Suppressor macrophage treated with lipopolysaccharide for 1 hour (primary cell): ENCODE data around the gene HES1.

ENCODE experiments used
- DNase-seq, 3 donors: peaks; one replicate each; pipeline ENCODE4 v3.0.0-alpha.2; 2020 to 2022

HES1 gene

GRCh38 chr3:194174406-194174805 is 38.5 kb downstream of the HES1 start:
- DNase-seq = no peak

GRCh38 chr3:194174980-194175379 is 39.0 kb downstream of the HES1 start:
- DNase-seq = no peak

DNA sequence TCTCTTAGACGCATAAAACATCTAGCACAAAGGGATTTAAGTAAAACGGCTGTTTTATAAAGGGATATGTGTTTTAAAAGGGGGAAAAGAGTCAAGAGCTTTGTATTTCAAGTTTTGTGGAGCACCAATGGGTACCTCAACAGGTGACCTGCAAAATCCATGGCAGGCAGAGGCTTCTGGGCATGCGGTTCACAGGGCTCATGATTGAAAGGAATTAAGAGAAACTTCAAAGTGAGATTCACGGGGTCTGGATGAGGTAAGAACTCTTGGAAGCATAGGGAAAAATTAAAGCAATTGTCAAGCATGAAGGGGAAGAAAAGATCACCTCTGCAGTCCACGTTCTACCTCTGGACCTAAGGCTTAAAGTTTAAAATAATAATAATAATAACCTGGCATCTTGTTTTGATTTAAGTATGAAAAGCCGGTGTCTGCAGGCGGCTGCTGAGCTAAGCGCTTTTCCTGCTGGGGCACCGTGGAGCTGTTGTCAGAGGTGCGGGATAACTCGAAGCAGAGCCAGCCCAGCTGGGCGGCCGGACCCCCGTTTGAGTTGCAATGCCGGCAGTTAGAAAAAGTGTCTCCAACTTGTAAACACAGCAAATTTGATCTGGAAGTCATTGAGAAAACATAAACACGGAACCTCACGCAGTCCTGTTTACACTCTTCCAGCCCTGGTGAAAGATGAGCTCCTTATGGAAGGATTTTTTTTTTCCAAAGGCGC is 40.5 kb downstream of the HES1 start:
- no peak for DNase-seq

DNA sequence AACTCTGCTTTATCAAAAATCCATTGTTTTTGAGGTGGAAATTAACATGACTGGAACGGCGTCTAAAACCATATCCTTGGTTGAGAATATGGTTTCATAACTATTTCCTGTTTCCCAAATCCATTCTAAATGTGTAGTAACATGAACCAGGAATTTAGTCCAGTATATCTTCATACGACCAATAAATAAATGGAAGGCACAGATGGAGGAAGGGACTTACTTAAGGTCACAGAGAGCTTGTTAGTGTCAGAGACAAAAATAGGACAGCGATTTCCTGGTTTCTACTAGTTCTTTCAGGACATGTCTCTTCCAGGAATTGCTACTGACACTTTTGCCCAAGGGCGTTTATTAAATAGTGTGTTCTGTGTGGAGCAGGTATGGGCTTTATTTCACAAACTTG is 41.2 kb downstream of the HES1 start:
- no peak for DNase-seq

GRCh38 chr3:194178128-194178527 is 42.2 kb downstream of the HES1 start:
- no peak for DNase-seq

- DNase-seq = no peak
Measured at GRCh38 chr3:194178669-194179068, 42.7 kb downstream of the HES1 start.

GRCh38 chr3:194180570-194180969 is 44.6 kb downstream of the HES1 start:
- DNase-seq = no peak

GRCh38 chr3:194181612-194182529 is 45.9 kb downstream of the HES1 start:
- no peak for DNase-seq

GRCh38 chr3:194183271-194183670 is 47.3 kb downstream of the HES1 start:
- DNase-seq = no peak

GRCh38 chr3:194184265-194184751 is 48.4 kb downstream of the HES1 start:
- no peak for DNase-seq

DNA sequence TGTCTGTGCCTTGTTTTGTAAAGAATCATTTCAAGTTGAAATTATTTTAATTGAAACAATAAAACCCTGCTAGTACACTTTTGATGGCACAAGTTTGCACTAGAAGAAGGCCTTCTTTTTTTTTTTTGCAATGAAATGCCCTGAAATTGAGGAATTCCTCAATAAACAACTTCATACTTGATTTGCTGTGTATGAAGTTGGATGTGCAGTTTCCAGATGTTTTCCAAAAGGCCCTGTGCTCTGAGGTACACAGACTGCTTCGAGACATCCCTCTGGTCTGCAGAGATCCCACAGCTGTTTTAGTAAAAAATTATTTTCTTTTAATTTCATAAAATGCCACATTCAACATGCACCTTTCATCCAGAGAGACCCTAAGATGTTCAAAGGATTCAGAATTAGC is 48.9 kb downstream of the HES1 start:
- no peak for DNase-seq

DNA sequence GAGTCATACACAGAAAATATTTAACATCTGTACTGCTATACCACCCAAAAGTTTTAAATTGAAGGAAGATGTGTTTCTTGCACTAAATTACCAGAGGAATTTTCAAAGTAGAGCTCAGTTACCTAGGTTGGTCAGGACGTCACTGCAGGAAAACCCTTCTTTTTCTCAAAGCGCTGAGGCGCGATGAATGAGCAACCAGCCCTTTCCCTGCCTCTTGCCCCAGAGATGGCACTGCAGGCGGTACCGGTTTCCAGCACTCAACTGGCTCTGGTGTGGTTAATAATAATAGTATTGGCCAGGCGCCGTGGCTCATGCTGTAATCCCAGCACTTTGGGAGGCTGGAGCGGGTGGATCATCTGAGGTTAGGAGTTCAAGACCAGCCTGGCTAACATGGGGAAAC is 49.3 kb downstream of the HES1 start:
- DNase-seq = no peak

GRCh38 chr3:194187233-194187944 is 51.4 kb downstream of the HES1 start:
- DNase-seq = no peak
